NCI-H526 treated with DMSO at 0.1 percent for 48 hours (cell line): ENCODE results near the gene ICOSLG.
"Not testable (repeated sequence)": the region's sequence is repeated elsewhere in the genome, so short reads cannot be mapped to it uniquely, and the experiment has no call there.

Experiments
- DNase-seq: peaks from one replicate; lab custom pipeline; 2025; lab: John Stamatoyannopoulos, UW

ICOSLG gene

DNA sequence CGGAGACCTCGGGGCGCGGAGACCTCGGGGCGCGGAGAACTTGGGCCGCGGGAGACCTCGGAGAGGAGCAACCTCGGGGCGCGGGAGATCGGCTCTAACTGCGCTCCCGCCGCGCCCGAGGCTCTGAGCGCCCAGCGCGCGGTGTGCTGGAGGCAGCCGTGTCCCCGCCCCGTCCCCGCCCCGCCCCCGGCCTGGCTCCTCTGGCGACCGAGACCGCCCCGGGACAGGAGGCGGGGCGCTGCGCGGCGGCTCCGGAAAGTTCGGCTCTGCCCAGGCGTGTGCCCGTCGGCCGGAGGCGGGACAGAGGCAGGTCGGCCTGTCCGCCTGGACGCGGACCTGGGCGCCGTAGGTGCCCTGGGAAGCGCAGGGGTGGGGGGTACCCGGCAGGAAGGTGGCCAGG lies at the start of gene ICOSLG:
Gene ICOSLG (minus strand): TSS at position 102 of the 400 bp plus-strand sequence. CDS start 126 bp downstream, outside the sequence.
- DNase-seq = not testable (repeated sequence)

GRCh38 chr21:44289381-44290010 lies 48.8 kb upstream of the ICOSLG start:
- no peak for DNase-seq

DNA sequence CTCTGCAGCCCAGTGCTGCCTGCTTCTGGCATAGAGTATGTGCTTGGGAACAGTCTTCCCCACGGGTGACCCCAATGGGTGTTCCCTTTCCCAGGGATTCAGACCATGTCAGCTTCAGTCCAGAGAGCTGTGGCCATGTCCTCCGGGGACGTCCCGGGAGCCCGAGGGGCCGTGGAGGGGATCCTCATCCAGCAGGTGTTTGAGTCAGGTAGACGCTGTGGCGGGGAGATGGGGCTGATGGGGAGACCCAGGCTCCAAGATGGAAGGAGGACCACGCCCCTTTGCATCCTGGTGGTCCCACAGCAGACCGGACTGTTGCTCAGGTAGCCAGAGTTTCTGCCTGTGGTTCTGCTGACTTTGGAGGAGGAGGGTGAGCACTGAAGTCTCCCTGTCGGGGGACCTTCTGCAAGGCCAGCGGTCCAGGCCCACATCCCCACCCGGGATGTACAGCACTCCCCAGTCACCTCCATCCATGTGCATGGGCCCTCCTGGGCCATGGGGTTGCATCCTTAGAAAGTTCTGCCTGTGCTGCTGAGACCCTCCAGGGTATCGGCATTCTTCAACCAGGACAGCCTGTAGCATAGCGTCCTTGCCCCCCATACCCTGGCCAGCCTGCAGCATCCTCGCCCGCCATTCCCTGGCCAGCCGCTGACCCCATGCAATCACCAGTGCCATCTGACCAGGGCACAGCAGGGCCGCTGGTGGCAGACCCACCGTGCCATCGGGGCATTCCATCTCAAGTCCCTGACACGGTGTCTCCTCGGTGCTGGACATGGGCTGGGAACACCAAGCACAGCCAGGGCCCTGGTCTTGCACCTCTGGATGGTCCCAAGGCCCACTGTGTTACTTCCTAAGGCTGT lies 47.7 kb upstream of the ICOSLG start:
- no peak for DNase-seq

- DNase-seq = no peak
Observed at GRCh38 chr21:44286716-44287632, 46.2 kb upstream of the ICOSLG start.

DNA sequence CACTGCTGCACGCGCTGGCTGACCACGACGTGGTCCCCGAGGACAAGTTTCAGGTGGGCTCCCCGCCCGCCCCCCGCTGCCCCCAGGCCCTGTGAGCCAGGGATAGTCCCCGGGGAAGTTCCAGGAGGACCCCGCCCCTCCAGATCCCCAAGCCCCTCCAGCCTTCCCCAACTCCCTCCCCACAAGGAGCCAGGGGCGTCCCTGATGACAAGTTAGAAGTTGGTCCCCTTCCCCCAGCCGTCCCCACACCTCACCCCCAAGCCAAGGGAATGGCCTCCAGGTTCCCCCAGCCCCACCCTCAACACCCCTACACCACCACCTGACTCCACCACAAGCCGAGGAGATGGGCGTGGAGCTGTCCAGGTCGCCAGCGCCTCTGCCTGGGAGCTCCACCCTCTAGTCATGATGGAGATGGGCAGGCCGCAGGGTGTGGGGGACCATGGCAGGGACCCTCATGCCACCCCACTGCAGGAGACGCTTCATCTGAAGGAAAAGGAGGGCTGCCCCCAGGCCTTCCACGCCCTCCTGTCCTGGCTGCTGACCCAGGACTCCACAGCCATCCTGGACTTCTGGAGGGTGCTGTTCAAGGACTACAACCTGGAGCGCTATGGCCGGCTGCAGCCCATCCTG lies 45.5 kb upstream of the ICOSLG start:
- DNase-seq = no peak

- DNase-seq = no peak
Observed at GRCh38 chr21:44285138-44285992, 44.6 kb upstream of the ICOSLG start, which contains the start of gene AIRE. AIRE (plus strand) TSS chr21:44285876; CDS start chr21:44286007, 131 bp downstream.

GRCh38 chr21:44283948-44284347 lies 43.2 kb upstream of the ICOSLG start:
- no peak for DNase-seq

GRCh38 chr21:44283211-44283785 lies 42.6 kb upstream of the ICOSLG start:
- DNase-seq = not testable (repeated sequence)

- no peak for DNase-seq
Observed at GRCh38 chr21:44282370-44282769, 41.6 kb upstream of the ICOSLG start.

- no peak for DNase-seq
Observed at GRCh38 chr21:44281801-44282200, 41.1 kb upstream of the ICOSLG start.

GRCh38 chr21:44279354-44280260 lies 38.9 kb upstream of the ICOSLG start:
- no peak for DNase-seq

DNA sequence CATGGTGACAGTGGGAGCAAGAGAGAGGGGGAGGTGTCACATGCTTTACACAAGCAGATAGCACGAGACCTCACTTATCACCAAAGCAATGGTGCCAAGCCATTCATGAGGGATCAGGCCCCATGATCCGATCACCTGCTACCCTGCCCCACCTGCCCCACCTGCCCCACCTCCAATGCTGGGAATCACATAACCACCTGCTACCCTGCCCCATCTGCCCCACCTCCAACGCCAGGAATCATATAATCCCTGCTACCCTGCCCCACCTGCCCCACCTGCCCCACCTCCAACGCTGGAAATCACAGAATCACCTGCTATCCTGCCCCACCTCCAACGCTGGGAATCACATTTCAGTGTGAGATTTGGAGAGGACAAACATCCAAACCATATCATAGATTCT lies 34.3 kb upstream of the ICOSLG start:
- DNase-seq = no peak

GRCh38 chr21:44273046-44273445 lies 32.3 kb upstream of the ICOSLG start:
- no peak for DNase-seq

GRCh38 chr21:44272284-44272858 lies 31.6 kb upstream of the ICOSLG start:
- DNase-seq = no peak

GRCh38 chr21:44271558-44272283 lies 31.0 kb upstream of the ICOSLG start:
- DNase-seq = no peak

GRCh38 chr21:44269090-44269489 lies 28.3 kb upstream of the ICOSLG start:
- no peak for DNase-seq

DNA sequence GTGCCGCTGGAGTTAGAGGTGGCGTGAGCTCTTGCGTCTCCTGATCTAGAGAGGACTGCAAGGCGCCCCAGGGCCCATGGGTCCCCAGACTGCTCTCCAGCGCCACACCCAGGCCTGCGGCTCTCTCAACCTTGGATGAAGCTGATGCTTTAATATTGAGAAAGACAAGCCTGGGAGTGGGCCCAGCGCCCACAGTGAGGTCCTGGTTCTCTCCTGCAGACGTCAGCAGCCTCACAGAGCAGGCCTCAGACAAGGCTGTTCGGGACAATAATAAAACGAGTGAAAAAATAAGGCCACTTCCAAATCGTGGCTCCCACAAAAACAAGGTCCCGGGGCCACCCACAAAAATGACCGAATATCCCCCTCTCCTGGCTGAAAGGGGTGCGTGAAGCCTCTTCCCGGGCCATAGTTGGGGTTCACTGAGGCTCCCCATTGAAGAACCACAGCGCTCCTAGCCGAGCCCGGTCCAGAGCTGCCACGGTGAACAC lies 27.0 kb upstream of the ICOSLG start:
- DNase-seq = no peak

- DNase-seq = no peak
Observed at GRCh38 chr21:44265734-44266270, 25.1 kb upstream of the ICOSLG start.
